Effector memory CD8-positive, alpha-beta T cell (primary cell): Measurements from ENCODE around the gene BACH2.
"Not testable (repeated sequence)": the region's sequence is repeated elsewhere in the genome, so short reads cannot be mapped to it uniquely, and the experiment has no call there.

Experiments
- ATAC-seq: fragments of 150-1000 bp; cut with Tn5 transposase; replicated peaks from 2 replicates; pipeline ENCODE4 v1.10.0; 2021; ENCODE audit warnings: mild to moderate bottlenecking, moderate library complexity
- DNase-seq, 3 experiments: peaks; one replicate each; pipeline ENCODE4 v3.0.0; 2021
- H3K27ac Mint-ChIP-seq, 2 donors: one replicate each; pipeline ENCODE4 v1.8.0; 2022; ENCODE audit warnings: mild to moderate bottlenecking in 2 of 2, mixed read lengths in 2 of 2, moderate library complexity in 2 of 2
- H3K27me3 Mint-ChIP-seq, 2 donors: one replicate each; pipeline ENCODE4 v1.8.0; 2022; ENCODE audit warnings: mixed read lengths in 2 of 2
- H3K36me3 Mint-ChIP-seq: one replicate; pipeline ENCODE4 v1.8.0; 2022; ENCODE audit warnings: mild to moderate bottlenecking, moderate library complexity, mixed read lengths; ENCODE audit not compliant: insufficient read depth
- H3K4me1 Mint-ChIP-seq, 2 donors: one replicate each; pipeline ENCODE4 v1.8.0; 2022; ENCODE audit warnings: low read depth in 2 of 2, mixed read lengths in 2 of 2
- H3K4me3 Mint-ChIP-seq, 2 donors: one replicate each; pipeline ENCODE4 v1.8.0; 2022; ENCODE audit warnings: mild to moderate bottlenecking in 2 of 2, mixed read lengths in 2 of 2, moderate library complexity in 2 of 2
- H3K9me3 Mint-ChIP-seq, 2 donors: one replicate each; pipeline ENCODE4 v1.8.0; 2022; ENCODE audit warnings: mixed read lengths in 2 of 2

BACH2 gene

DNA sequence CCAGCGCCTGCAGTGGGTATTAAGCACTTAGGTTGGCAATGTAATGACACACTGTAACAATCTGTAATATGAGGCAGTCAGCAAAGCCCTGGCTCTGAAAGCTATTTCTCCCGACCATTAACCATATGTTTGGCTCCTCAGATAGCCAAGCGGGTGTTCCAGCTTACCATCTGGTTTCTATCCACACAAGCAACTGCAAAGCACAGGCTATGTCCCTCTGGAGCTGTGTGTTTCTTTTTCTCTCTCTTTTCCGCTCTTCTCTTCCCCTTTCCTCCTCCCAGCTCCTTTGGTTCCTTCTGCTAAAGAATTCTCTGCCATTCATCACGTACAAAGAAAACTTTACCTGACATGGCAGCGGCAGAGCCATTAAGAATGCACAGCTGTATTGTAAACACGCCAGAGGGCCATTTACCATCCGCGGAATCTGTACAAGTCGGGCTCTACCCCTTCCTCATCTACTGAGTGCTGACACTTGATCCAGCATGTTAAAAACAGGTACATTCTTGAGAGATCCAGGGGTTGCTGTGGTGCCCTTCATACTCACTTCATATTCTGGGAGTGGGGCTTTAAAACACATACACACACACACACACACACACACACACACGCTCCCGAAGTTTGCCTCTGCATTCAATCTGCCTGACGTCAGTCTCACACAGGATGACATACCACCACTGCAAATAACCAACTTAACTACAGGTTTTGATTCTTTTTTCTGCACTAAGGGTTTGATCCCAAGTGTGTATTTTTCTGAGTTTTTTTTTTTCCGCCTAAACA is 77.2 kb downstream of the BACH2 start:
- ATAC-seq (no peak), DNase-seq (no peak)
- H3K9me3 Mint-ChIP-seq, result peaks cover 3 to 9% of the 10 kb centered on the region in 2 donors
- no peaks in the 10 kb centered on the region for H3K36me3 Mint-ChIP-seq
- H3K27me3 Mint-ChIP-seq, result no peaks in the 10 kb centered on the region
- H3K4me3 Mint-ChIP-seq, result no peak overlapping the region
- no peak overlapping the region for H3K27ac Mint-ChIP-seq
- peaks cover 0 to 6% of the 10 kb centered on the region in 2 donors for H3K4me1 Mint-ChIP-seq

- Mint-ChIP-seq H3K4me3 (no peak overlapping the region), H3K4me1 (peaks cover 0 to 6% of the 10 kb centered on the region in 2 donors), H3K36me3 (no peaks in the 10 kb centered on the region), H3K9me3 (peaks cover 3 to 9% of the 10 kb centered on the region in 2 donors), H3K27me3 (no peaks in the 10 kb centered on the region), H3K27ac (no peak overlapping the region)
- DNase-seq, result no peak
- no peak for ATAC-seq
Observed at GRCh38 chr6:90218959-90219208, 77.8 kb downstream of the BACH2 start.

DNA sequence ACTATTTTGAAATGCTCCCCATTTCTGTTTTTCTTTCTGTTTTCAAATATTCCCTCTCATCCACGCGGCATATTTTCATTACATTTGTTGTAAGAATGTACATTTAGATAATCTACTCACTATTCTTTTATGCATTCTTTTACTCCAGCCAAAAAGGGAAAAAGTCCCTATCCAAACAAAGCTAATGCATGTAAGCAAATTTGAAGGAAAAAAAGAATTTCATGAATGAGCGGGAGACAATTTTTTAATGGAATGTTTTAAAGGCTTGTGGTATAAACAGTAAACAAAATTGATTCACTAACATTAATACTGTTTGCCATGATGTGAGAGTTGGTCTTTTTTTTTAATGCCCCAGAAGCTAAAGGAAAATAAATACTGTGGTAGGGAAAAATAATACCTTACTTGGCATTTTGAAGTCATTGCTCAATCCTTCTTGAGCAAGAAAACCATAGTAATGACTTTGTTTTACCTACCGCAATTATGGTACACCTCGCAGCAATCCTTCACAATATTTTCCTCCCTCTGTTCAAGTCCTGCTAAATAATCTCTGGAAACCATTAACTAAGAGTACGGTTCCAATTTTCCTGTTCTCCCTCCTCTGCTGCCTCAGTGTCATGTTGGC is 79.0 kb downstream of the BACH2 start:
- DNase-seq (no peak), ATAC-seq (no peak)
- Mint-ChIP-seq H3K36me3 (no peaks in the 10 kb centered on the region), H3K4me3 (no peak overlapping the region), H3K27ac (no peak overlapping the region), H3K4me1 (peaks cover 0 to 6% of the 10 kb centered on the region in 2 donors), H3K9me3 (peaks cover under 1 to 4% of the 10 kb centered on the region in 2 donors), H3K27me3 (no peaks in the 10 kb centered on the region)

- no peak for DNase-seq
- Mint-ChIP-seq H3K27ac (peak overlapping the region in 1 of 2 donors; percentile 29), H3K4me3 (no peak overlapping the region)
Observed at GRCh38 chr6:90216072-90216977, 80.3 kb downstream of the BACH2 start.

DNA sequence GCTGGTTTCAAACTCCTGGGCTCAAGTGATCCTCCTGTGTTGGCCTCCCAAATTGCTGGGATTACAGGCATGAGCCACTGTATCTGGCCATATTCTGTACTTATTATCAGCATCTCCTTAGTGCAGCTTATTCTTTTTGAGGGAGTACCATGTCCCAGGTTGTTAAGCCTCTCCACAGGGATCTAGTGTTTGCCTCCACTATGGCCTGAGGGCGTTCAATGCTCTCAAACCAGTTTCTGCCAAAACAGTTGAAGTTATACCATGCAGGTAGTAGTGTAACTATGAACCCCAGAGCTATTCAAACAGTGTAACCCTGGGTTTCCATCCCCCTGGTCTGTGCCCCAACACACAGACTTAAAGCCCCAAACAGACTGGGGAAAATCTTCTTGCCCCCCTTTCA is 81.7 kb downstream of the BACH2 start:
- ATAC-seq (no peak), DNase-seq (no peak)
- no peaks in the 10 kb centered on the region for H3K36me3 Mint-ChIP-seq
- H3K4me3 Mint-ChIP-seq, result no peak overlapping the region
- no peaks in the 10 kb centered on the region for H3K27me3 Mint-ChIP-seq
- H3K4me1 Mint-ChIP-seq, result peaks cover 6 to 11% of the 10 kb centered on the region in 2 donors
- no peaks in the 10 kb centered on the region for H3K9me3 Mint-ChIP-seq
- H3K27ac Mint-ChIP-seq, result no peak overlapping the region

More at GRCh38 chr6:90216072-90216977, 80.3 kb downstream of the BACH2 start:
- ATAC-seq, result peak; percentile 58
- Mint-ChIP-seq H3K27me3 (no peaks in the 10 kb centered on the region), H3K4me1 (peaks cover 6 to 11% of the 10 kb centered on the region in 2 donors), H3K9me3 (no peaks in the 10 kb centered on the region), H3K36me3 (no peaks in the 10 kb centered on the region)

DNA sequence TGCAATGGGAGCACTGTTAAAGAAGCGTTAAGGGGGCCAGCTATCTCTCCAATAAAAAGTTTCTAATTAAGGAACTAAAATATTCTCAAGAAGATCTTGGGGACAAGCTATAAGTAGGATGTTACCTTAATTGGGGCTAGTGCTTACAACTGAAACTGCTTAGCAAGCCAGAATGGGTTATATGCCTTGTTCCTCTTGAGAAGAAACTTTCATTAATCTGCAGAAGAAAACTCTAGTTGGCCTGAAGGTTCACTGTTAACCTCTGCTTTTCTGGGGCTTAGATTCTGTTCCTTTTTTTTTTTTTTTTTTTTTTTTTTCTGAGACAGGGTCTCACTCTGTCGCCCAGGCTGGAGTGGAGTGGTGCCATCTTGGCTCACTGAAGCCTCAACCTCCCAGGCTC is 82.2 kb downstream of the BACH2 start:
- H3K27ac Mint-ChIP-seq, result no peak overlapping the region
- no peak for ATAC-seq
- no peaks in the 10 kb centered on the region for H3K9me3 Mint-ChIP-seq
- no peak overlapping the region for H3K4me3 Mint-ChIP-seq
- peaks cover 6 to 11% of the 10 kb centered on the region in 2 donors for H3K4me1 Mint-ChIP-seq
- H3K27me3 Mint-ChIP-seq, result no peaks in the 10 kb centered on the region
- no peaks in the 10 kb centered on the region for H3K36me3 Mint-ChIP-seq
- DNase-seq, result no peak

DNA sequence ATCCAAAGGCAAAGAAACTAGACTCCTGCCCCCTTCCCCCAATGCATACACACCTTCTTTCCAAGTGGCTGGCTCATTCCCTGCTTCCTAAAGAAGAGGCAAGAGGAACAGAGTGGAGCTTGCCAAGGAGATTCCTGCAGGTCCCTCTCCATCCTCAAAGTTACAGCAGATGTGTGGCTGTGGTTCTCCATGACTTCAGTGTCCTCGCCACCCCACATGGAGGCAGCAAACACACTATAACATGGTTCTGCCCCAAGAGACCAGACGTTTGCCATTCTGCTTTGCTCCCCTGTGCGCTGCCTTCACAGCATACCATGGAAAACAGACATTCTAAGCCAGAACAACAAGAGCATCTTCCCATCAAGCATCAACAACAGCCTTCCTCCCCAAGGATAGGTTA is 84.4 kb downstream of the BACH2 start:
- DNase-seq (no peak), ATAC-seq (peak; percentile 47)
- Mint-ChIP-seq H3K27ac (peak overlapping the region; percentile 1 to 21), H3K36me3 (no peaks in the 10 kb centered on the region), H3K27me3 (no peaks in the 10 kb centered on the region), H3K4me1 (peaks cover 6 to 11% of the 10 kb centered on the region in 2 donors), H3K9me3 (no peaks in the 10 kb centered on the region), H3K4me3 (no peak overlapping the region)

- Mint-ChIP-seq H3K4me3 (no peak overlapping the region), H3K4me1 (peaks cover 5 to 6% of the 10 kb centered on the region in 2 donors), H3K36me3 (no peaks in the 10 kb centered on the region), H3K27ac (no peak overlapping the region), H3K9me3 (no peaks in the 10 kb centered on the region), H3K27me3 (peaks cover 0 to 16% of the 10 kb centered on the region in 2 donors)
- DNase-seq (no peak), ATAC-seq (no peak)
Observed at GRCh38 chr6:90209527-90209926, 87.1 kb downstream of the BACH2 start.

DNA sequence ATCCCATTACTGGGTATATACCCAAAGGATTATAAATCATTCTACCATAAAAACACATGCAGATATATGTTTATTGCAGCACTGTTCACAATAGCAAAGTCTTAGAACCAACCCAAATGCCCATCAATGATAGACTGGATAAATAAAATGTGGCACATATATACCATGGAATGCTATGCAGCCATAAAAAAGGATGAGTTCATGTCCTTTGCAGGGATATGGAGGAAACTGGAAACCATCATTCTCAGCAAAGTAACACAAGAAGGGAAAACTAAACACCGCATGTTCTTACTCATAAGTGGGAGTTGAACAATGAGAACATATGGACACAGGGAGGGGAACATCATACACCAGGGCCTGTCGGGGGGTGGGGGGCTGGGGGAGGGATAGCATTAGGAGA is 88.0 kb downstream of the BACH2 start:
- H3K4me1 Mint-ChIP-seq, H3K36me3 Mint-ChIP-seq, H3K4me3 Mint-ChIP-seq: not testable (repeated sequence)

GRCh38 chr6:90204327-90205056 is 92.2 kb downstream of the BACH2 start:
- DNase-seq (no peak), ATAC-seq (no peak)
- Mint-ChIP-seq H3K4me3 (no peak overlapping the region), H3K27ac (no peak overlapping the region), H3K4me1 (peaks cover 4 to 7% of the 10 kb centered on the region in 2 donors), H3K36me3 (no peaks in the 10 kb centered on the region), H3K9me3 (no peaks in the 10 kb centered on the region), H3K27me3 (peaks cover 0 to 16% of the 10 kb centered on the region in 2 donors)

More for the DNA sequence above, 88.0 kb downstream of the BACH2 start:
- H3K9me3 Mint-ChIP-seq, ATAC-seq, H3K27ac Mint-ChIP-seq, DNase-seq: not testable (repeated sequence)
- H3K27me3 Mint-ChIP-seq, result peaks cover 0 to 16% of the 10 kb centered on the region in 2 donors

DNA sequence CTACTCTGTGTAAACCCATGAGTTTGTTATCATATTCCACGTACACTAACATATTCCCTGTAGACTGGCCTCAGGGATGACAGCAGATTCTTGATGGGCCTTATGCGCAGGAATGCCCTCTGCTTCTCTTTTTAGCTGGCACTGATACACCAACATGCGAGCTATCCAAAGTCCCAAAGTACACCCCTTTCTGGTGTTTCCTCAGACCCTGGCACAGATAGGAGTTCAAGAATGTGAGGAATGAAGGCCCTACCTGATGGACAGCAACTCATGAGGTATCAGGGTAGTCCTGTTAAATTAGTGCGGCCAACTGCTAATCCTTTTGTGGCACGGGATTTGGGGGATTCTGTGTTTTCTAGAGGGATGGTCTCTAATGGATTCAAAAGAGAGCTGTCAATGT is 93.0 kb downstream of the BACH2 start:
- H3K27ac Mint-ChIP-seq, result no peak overlapping the region
- H3K9me3 Mint-ChIP-seq, result no peaks in the 10 kb centered on the region
- peaks cover 0 to 16% of the 10 kb centered on the region in 2 donors for H3K27me3 Mint-ChIP-seq
- no peaks in the 10 kb centered on the region for H3K36me3 Mint-ChIP-seq
- DNase-seq (no peak), ATAC-seq (no peak)
- no peak overlapping the region for H3K4me3 Mint-ChIP-seq
- H3K4me1 Mint-ChIP-seq, result peaks cover 4 to 7% of the 10 kb centered on the region in 2 donors

DNA sequence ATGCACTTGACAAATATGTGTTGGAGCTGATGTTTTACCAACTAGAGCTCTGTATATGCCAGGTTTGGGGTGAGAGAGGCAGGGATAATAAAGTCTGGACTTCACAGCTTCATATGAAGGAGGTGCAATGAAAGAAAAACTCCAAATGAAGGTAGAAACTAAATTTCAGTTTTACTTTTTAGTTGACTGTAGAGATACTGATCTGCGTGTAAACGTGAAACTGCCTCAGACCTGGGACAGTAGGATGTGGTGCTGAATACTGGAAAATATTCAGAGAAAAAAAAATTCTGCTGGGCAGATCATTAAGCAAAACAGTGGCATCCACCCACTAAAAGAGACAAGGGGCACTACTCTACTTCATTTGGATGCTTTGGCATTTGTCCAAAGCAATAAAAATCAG is 94.5 kb downstream of the BACH2 start:
- ATAC-seq (no peak), DNase-seq (no peak)
- Mint-ChIP-seq H3K4me1 (peaks cover 4 to 7% of the 10 kb centered on the region in 2 donors), H3K4me3 (no peak overlapping the region), H3K27me3 (peaks cover 0 to 16% of the 10 kb centered on the region in 2 donors), H3K36me3 (no peaks in the 10 kb centered on the region), H3K9me3 (no peaks in the 10 kb centered on the region), H3K27ac (no peak overlapping the region)

DNA sequence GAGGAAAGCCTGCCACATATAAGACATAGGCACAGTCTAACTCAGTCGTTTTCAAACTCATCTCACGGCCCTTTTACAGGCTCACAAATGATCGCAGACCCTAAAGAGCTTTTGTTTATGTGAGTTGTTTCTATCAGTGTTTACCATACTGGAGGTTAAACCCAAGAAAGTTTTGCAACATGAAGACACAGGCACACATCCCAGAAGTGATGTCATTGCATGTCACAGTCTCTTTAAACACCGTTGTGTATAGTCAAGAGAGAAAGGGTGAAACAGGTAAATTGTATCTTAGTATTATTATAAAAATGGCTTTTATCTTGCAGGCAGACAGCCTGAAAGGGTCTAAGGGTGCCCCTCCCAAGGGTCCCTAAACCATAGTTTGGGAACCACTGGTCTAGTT is 96.7 kb downstream of the BACH2 start:
- no peaks in the 10 kb centered on the region for H3K36me3 Mint-ChIP-seq
- no peak overlapping the region for H3K4me3 Mint-ChIP-seq
- DNase-seq (no peak), ATAC-seq (no peak)
- peaks cover 0 to 1% of the 10 kb centered on the region in 2 donors for H3K27me3 Mint-ChIP-seq
- peaks cover 7 to 8% of the 10 kb centered on the region in 2 donors for H3K4me1 Mint-ChIP-seq
- H3K27ac Mint-ChIP-seq, result no peak overlapping the region
- no peaks in the 10 kb centered on the region for H3K9me3 Mint-ChIP-seq
